ENCODE data around the gene SEMA4A. TPM values are rescaled to one million over a fixed set of nuclear protein-coding genes. Genes with fewer than 3 reads are reported as not detected.

The SEMA4A gene
- total RNA-seq, 2 experiments from 2014 or later, result 9.4 to 10.1 TPM

GRCh38 chr1:156212130-156212529 lies 58.7 kb downstream of the SEMA4A start:
- no peak for DNase-seq
- ChIA-PET POLR2A (interaction anchor here (0.7 to 2.8 kb wide), 31 partner anchors 8 to 355 kb away, joined by 3 to 46 read pairs (median 6); partner anchors contain the start of genes ARHGEF2, GON4L, KHDC4 and SEMA4A), CTCF (interaction anchor here (4.5 kb wide), 1 partner anchor 12 kb away, joined by 45 read pairs; no protein-coding TSS in a partner anchor)
- H3K27me3 ChIP-seq (ENCODE audit: control insufficient read depth in 1 of 2, insufficient read depth in 2 of 2, low read length in 2 of 2), result no peaks in the 10 kb centered on the region
- peak overlapping the region; percentile 69 for H3K4me3 ChIP-seq (ENCODE audit: low read length)
- Mint-ChIP-seq H3K36me3 (ENCODE audit: low read depth) (peaks cover 75% of the 10 kb centered on the region), H3K9me3 (no peaks in the 10 kb centered on the region), H3K4me1 (ENCODE audit: low read depth) (peaks cover 28% of the 10 kb centered on the region), H3K4me3 (peak overlapping the region; percentile 98), H3K27me3 (no peaks in the 10 kb centered on the region), H3K27ac (peak overlapping the region; percentile 99)
- no peak for ATAC-seq (ENCODE audit: poor library complexity)
- peaks cover 41% of the 10 kb centered on the region for H3K36me3 ChIP-seq (ENCODE audit: insufficient read depth, low read length)
- peaks cover 38% of the 10 kb centered on the region for H3K4me1 ChIP-seq (ENCODE audit: insufficient read depth, low read length)
- H3K9me3 ChIP-seq (ENCODE audit: control insufficient read depth in 1 of 2, insufficient read depth in 1 of 2, low read length in 2 of 2), result no peaks in the 10 kb centered on the region
- peak overlapping the region; percentile 90 to 98 for H3K27ac ChIP-seq (ENCODE audit: low read depth in 1 of 2, low read length in 2 of 2)
- TF ChIP-seq, protein P1, sequence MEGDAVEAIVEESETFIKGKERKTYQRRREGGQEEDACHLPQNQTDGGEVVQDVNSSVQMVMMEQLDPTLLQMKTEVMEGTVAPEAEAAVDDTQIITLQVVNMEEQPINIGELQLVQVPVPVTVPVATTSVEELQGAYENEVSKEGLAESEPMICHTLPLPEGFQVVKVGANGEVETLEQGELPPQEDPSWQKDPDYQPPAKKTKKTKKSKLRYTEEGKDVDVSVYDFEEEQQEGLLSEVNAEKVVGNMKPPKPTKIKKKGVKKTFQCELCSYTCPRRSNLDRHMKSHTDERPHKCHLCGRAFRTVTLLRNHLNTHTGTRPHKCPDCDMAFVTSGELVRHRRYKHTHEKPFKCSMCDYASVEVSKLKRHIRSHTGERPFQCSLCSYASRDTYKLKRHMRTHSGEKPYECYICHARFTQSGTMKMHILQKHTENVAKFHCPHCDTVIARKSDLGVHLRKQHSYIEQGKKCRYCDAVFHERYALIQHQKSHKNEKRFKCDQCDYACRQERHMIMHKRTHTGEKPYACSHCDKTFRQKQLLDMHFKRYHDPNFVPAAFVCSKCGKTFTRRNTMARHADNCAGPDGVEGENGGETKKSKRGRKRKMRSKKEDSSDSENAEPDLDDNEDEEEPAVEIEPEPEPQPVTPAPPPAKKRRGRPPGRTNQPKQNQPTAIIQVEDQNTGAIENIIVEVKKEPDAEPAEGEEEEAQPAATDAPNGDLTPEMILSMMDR (IDR thresholded peaks at IDR 0.05), result no peak
- intact Hi-C loops (cut with DNase I, micrococcal nuclease), result loop anchor here (1.0 to 10.0 kb wide), 3 partner anchors 19 to 533 kb away; partner anchors contain the start of genes CCT3 (in 1 of the 2), MRPL24 (in 1 of the 2) and TSACC (in 1 of the 2)

DNA sequence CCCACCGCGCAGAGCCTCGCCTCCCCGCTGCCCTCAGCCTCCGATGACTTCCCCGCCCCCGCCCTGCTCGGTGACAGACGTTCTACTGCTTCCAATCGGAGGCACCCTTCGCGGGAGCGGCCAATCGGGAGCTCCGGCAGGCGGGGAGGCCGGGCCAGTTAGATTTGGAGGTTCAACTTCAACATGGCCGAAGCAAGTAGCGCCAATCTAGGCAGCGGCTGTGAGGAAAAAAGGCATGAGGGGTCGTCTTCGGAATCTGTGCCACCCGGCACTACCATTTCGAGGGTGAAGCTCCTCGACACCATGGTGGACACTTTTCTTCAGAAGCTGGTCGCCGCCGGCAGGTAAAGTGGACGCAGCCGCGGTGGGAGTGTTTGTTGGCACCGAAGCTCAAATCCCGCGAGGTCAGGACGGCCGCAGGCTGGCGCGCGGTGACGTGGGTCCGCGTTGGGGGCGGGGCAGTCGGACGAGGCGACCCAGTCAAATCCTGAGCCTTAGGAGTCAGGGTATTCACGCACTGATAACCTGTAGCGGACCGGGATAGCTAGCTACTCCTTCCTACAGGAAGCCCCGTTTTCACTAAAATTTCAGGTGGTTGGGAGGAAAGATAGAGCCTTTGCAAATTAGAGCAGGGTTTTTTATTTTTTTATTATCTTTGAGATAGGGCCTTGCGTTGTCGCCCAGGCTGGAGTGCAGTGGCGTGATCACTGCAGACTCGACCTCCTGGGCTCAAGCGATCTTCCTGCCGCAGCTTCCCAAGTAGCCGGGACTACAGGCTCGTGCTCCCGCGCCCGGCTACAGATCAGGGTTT lies 59.7 kb downstream of the SEMA4A start, which contains the start of gene PMF1:
PMF1 (plus strand) TSS at position 175 of the 811 bp plus-strand sequence; CDS start at position 184, 9 bp downstream.
- peaks cover 46% of the 10 kb centered on the region for H3K4me1 ChIP-seq (ENCODE audit: insufficient read depth, low read length)
- H3K27ac ChIP-seq (ENCODE audit: low read depth in 1 of 2, low read length in 2 of 2), result peak within 1 kb of the TSS; percentile 90 to 98
- CTCF ChIA-PET, result interaction anchor here (0.7 to 4.5 kb wide), 4 partner anchors 11 to 116 kb away, joined by 3 to 45 read pairs (median 4); partner anchors contain the start of genes SLC25A44 and SMG5
- Mint-ChIP-seq H3K4me3 (peak within 1 kb of the TSS; percentile 98), H3K27me3 (no peaks in the 10 kb centered on the region), H3K36me3 (ENCODE audit: low read depth) (peaks cover 76% of the 10 kb centered on the region), H3K9me3 (no peaks in the 10 kb centered on the region), H3K4me1 (ENCODE audit: low read depth) (peaks cover 37% of the 10 kb centered on the region), H3K27ac (peak within 1 kb of the TSS; percentile 99)
- ATAC-seq (ENCODE audit: poor library complexity) (peak; percentile 96), DNase-seq (peak; percentile 90 to 97 (median 94))
- POLR2A ChIA-PET, result interaction anchor here (0.6 to 2.8 kb wide), 40 partner anchors 9 to 576 kb away, joined by 3 to 46 read pairs (median 4); partner anchors contain the start of genes ARHGEF2, CCT3, GON4L and KHDC4
- H3K4me3 ChIP-seq (ENCODE audit: low read length), result peak within 1 kb of the TSS; percentile 69
- H3K9me3 ChIP-seq (ENCODE audit: control insufficient read depth in 1 of 2, insufficient read depth in 1 of 2, low read length in 2 of 2), result no peaks in the 10 kb centered on the region
- intact Hi-C loops (cut with DNase I, micrococcal nuclease), result loop anchor here (1.0 to 10.0 kb wide), 3 partner anchors 20 to 532 kb away; partner anchors contain the start of genes CCT3 (in 1 of the 2), MRPL24 (in 1 of the 2) and TSACC (in 1 of the 2)
- no peaks in the 10 kb centered on the region for H3K27me3 ChIP-seq (ENCODE audit: control insufficient read depth in 1 of 2, insufficient read depth in 2 of 2, low read length in 2 of 2)
- TF ChIP-seq, protein P1 (IDR thresholded peaks at IDR 0.05), result no peak
- H3K36me3 ChIP-seq (ENCODE audit: insufficient read depth, low read length), result peaks cover 33% of the 10 kb centered on the region

DNA sequence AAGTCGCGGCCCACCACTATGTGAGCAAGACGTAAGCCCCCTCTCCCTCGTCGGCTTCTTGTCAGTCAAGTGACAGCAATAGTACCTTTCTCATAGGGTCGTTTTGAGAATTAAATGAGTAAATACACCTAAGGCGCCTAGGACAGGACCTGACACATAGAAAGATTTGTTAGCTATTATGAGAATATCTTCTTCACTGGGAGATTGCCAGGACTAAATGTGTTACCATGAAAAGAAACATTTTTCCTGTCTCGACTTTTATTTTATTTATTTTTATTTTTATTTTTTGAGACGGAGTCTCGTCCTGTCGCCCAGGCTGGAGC lies 60.2 kb downstream of the SEMA4A start:
- H3K4me3 Mint-ChIP-seq, result peak overlapping the region; percentile 98
- POLR2A ChIA-PET, result interaction anchor here (0.8 to 2.8 kb wide), 26 partner anchors 11 to 576 kb away, joined by 3 to 46 read pairs (median 6); partner anchors contain the start of genes CCT3, SEMA4A, SLC25A44 and SMG5
- no peaks in the 10 kb centered on the region for H3K9me3 ChIP-seq (ENCODE audit: control insufficient read depth in 1 of 2, insufficient read depth in 1 of 2, low read length in 2 of 2)
- no peaks in the 10 kb centered on the region for H3K9me3 Mint-ChIP-seq
- peak overlapping the region; percentile 90 to 98 for H3K27ac ChIP-seq (ENCODE audit: low read depth in 1 of 2, low read length in 2 of 2)
- H3K36me3 Mint-ChIP-seq (ENCODE audit: low read depth), result peaks cover 74% of the 10 kb centered on the region
- H3K27me3 ChIP-seq (ENCODE audit: control insufficient read depth in 1 of 2, insufficient read depth in 2 of 2, low read length in 2 of 2), result no peaks in the 10 kb centered on the region
- CTCF ChIA-PET, result interaction anchor here (0.8 to 4.5 kb wide), 3 partner anchors 11 to 117 kb away, joined by 3 to 45 read pairs (median 6); partner anchors contain the start of gene SMG5
- peaks cover 28% of the 10 kb centered on the region for H3K36me3 ChIP-seq (ENCODE audit: insufficient read depth, low read length)
- DNase-seq, result no peak
- intact Hi-C loops (cut with DNase I, micrococcal nuclease), result loop anchor here in 1 of 2 experiments (5.0 to 10.0 kb wide), 2 partner anchors 124 to 531 kb away; partner anchors contain the start of genes CCT3, MRPL24 and TSACC
- H3K27me3 Mint-ChIP-seq, result no peaks in the 10 kb centered on the region
- H3K27ac Mint-ChIP-seq, result peak overlapping the region; percentile 99
- peaks cover 40% of the 10 kb centered on the region for H3K4me1 Mint-ChIP-seq (ENCODE audit: low read depth)
- TF ChIP-seq, protein P1 (IDR thresholded peaks at IDR 0.05), result no peak
- H3K4me3 ChIP-seq (ENCODE audit: low read length), result peak overlapping the region; percentile 69
- peaks cover 51% of the 10 kb centered on the region for H3K4me1 ChIP-seq (ENCODE audit: insufficient read depth, low read length)
- no peak for ATAC-seq (ENCODE audit: poor library complexity)
